ENCODE results near the gene NXPH1. TPM values are rescaled to one million over a fixed set of nuclear protein-coding genes. Genes with fewer than 3 reads are reported as not detected.

NXPH1 gene
- total RNA-seq, 1 donor from 2014 or later: not detected

- H3K27me3 Mint-ChIP-seq (ENCODE audit: low read depth): no peaks in the 10 kb centered on the region
- H3K36me3 Mint-ChIP-seq (ENCODE audit: low read depth): peaks cover 2% of the 10 kb centered on the region
- no peaks in the 10 kb centered on the region for H3K4me1 Mint-ChIP-seq (ENCODE audit: low read depth)
- no peak overlapping the region for H3K27ac Mint-ChIP-seq (ENCODE audit: unreplicated experiment)
- H3K9me3 Mint-ChIP-seq (ENCODE audit: low read depth): peaks cover 20% of the 10 kb centered on the region
- TF ChIP-seq CTCF (IDR thresholded peaks at IDR 0.05): no peak
- H3K4me3 Mint-ChIP-seq (ENCODE audit: unreplicated experiment): no peak overlapping the region
- no peak for DNase-seq (ENCODE audit: low spot score)
These were observed 306.4 kb downstream of the NXPH1 start for GRCh38 chr7:8739837-8740236.

- H3K27me3 Mint-ChIP-seq (ENCODE audit: low read depth): no peaks in the 10 kb centered on the region
- no peak overlapping the region for H3K27ac Mint-ChIP-seq (ENCODE audit: unreplicated experiment)
- H3K4me1 Mint-ChIP-seq (ENCODE audit: low read depth): no peaks in the 10 kb centered on the region
- H3K9me3 Mint-ChIP-seq (ENCODE audit: low read depth): peaks cover under 1% of the 10 kb centered on the region
- DNase-seq (ENCODE audit: low spot score): no peak
- no peak overlapping the region for H3K4me3 Mint-ChIP-seq (ENCODE audit: unreplicated experiment)
- no peak for TF ChIP-seq CTCF (IDR thresholded peaks at IDR 0.05)
- no peaks in the 10 kb centered on the region for H3K36me3 Mint-ChIP-seq (ENCODE audit: low read depth)
These were observed 309.4 kb downstream of the NXPH1 start for GRCh38 chr7:8742837-8743236.

GRCh38 chr7:8747338-8747737, 313.9 kb downstream of the NXPH1 start:
- TF ChIP-seq CTCF (IDR thresholded peaks at IDR 0.05): no peak
- Mint-ChIP-seq H3K36me3 (ENCODE audit: low read depth) (no peaks in the 10 kb centered on the region), H3K4me1 (ENCODE audit: low read depth) (no peaks in the 10 kb centered on the region), H3K9me3 (ENCODE audit: low read depth) (no peaks in the 10 kb centered on the region), H3K27ac (ENCODE audit: unreplicated experiment) (no peak overlapping the region), H3K4me3 (ENCODE audit: unreplicated experiment) (no peak overlapping the region), H3K27me3 (ENCODE audit: low read depth) (peaks cover 2% of the 10 kb centered on the region)
- no peak for DNase-seq (ENCODE audit: low spot score)

- Mint-ChIP-seq H3K27ac (ENCODE audit: unreplicated experiment) (no peak overlapping the region), H3K9me3 (ENCODE audit: low read depth) (no peaks in the 10 kb centered on the region), H3K36me3 (ENCODE audit: low read depth) (no peaks in the 10 kb centered on the region), H3K4me3 (ENCODE audit: unreplicated experiment) (no peak overlapping the region), H3K27me3 (ENCODE audit: low read depth) (peaks cover 2% of the 10 kb centered on the region), H3K4me1 (ENCODE audit: low read depth) (no peaks in the 10 kb centered on the region)
- no peak for DNase-seq (ENCODE audit: low spot score)
- no peak for TF ChIP-seq CTCF (IDR thresholded peaks at IDR 0.05)
These were observed 318.3 kb downstream of the NXPH1 start for GRCh38 chr7:8751557-8752231.

- H3K36me3 Mint-ChIP-seq (ENCODE audit: low read depth): no peaks in the 10 kb centered on the region
- no peaks in the 10 kb centered on the region for H3K4me1 Mint-ChIP-seq (ENCODE audit: low read depth)
- H3K27me3 Mint-ChIP-seq (ENCODE audit: low read depth): peaks cover 2% of the 10 kb centered on the region
- H3K4me3 Mint-ChIP-seq (ENCODE audit: unreplicated experiment): no peak overlapping the region
- H3K9me3 Mint-ChIP-seq (ENCODE audit: low read depth): no peaks in the 10 kb centered on the region
- no peak for DNase-seq (ENCODE audit: low spot score)
- no peak overlapping the region for H3K27ac Mint-ChIP-seq (ENCODE audit: unreplicated experiment)
- TF ChIP-seq CTCF (IDR thresholded peaks at IDR 0.05): no peak
These were observed 319.9 kb downstream of the NXPH1 start for GRCh38 chr7:8753355-8753754.

Data from chondrocyte (in vitro differentiated cells).